SK-N-SH (cell line): ENCODE measurements around the gene CFAP20DC. TPM values are rescaled to one million over a fixed set of nuclear protein-coding genes. Genes with fewer than 3 reads are reported as not detected.

Experiments used
- CTCF ChIA-PET: fragments of 300-600, 350-600 bp; formaldehyde crosslinking; extraction: SDS; loops from one replicate; lab custom pipeline; 2021; lab: Yijun Ruan, JAX
- POLR2A ChIA-PET: fragments of 350-600 bp; sonication (Branson Sonifier 250); formaldehyde crosslinking; extraction: SDS; loops from one replicate; lab custom pipeline; 2020; ENCODE audit warnings: antibody characterized with exemption, inconsistent platforms; lab: Yijun Ruan, JAX
- DNase-seq: peaks from one replicate; pipeline ENCODE4 v3.0.0; 2012
- H2AFZ ChIP-seq: fragments of 200-600 bp; sonication (generic); 2 replicates; pipeline ENCODE4 v1.8.1; 2016; ENCODE audit warnings: antibody characterized with exemption, mild to moderate bottlenecking, low read depth
- H3F3A ChIP-seq: fragments of 200-600 bp; sonication (generic); replicated peaks from 2 replicates; pipeline ENCODE3; 2016; ENCODE audit warnings: antibody characterized with exemption, mild to moderate bottlenecking; ENCODE audit not compliant: insufficient read depth
- H3K27ac ChIP-seq, 2 experiments: fragments of 200-500 bp in 1 of 2; fragments of 200-600 bp in 1 of 2; sonication (Bioruptor generic) in 1 of 2; sonication (generic), shearing (Covaris generic) in 1 of 2; 2 replicates each; pipeline versions ENCODE4 v1.5.1 to v1.6.1; 2014 to 2016; ENCODE audit warnings: low read depth in 2 of 2, inconsistent platforms in 1 of 2, low read length in 1 of 2, mild to moderate bottlenecking in 1 of 2, mixed read lengths in 1 of 2
- H3K27me3 ChIP-seq: fragments of 200-600 bp; sonication (generic), shearing (Covaris generic); 2 replicates; pipeline ENCODE4 v1.6.1; 2016; ENCODE audit warnings: mixed run types; ENCODE audit not compliant: insufficient read depth
- H3K36me3 ChIP-seq, 2 experiments: fragments of 200-500 bp in 1 of 2; fragments of 200-600 bp in 1 of 2; sonication (Bioruptor generic) in 1 of 2; sonication (generic) in 1 of 2; replicated peaks in 1 of 2; 2 replicates each; pipeline versions ENCODE3 to v1.5.1; 2014 to 2016; ENCODE audit warnings: low read length in 1 of 2, mild to moderate bottlenecking in 1 of 2; ENCODE audit not compliant: insufficient read depth in 2 of 2, control insufficient read depth in 1 of 2
- H3K4me1 ChIP-seq, 2 experiments: fragments of 200-500 bp in 1 of 2; fragments of 200-600 bp in 1 of 2; sonication (Bioruptor generic) in 1 of 2; sonication (generic), shearing (Covaris generic) in 1 of 2; 2 replicates each; pipeline versions ENCODE4 v1.5.1 to v1.6.1; 2014 to 2016; ENCODE audit warnings: low read depth in 1 of 2, low read length in 1 of 2, mixed run types in 1 of 2; ENCODE audit not compliant: insufficient read depth in 2 of 2, control insufficient read depth in 1 of 2
- H3K4me2 ChIP-seq: fragments of 200-600 bp; sonication (generic), shearing (Covaris generic); 2 replicates; pipeline ENCODE4 v1.6.1; 2017; ENCODE audit warnings: mixed run types
- H3K4me3 ChIP-seq, 2 experiments: fragments of 200-500 bp in 1 of 2; fragments of 200-600 bp in 1 of 2; sonication (Bioruptor generic) in 1 of 2; sonication (generic), shearing (Covaris generic) in 1 of 2; 2 replicates each; pipeline versions ENCODE4 v1.5.1 to v1.8.1; 2014 to 2016; ENCODE audit warnings: low read depth in 2 of 2, inconsistent platforms in 1 of 2, low read length in 1 of 2, mild to moderate bottlenecking in 1 of 2, mixed read lengths in 1 of 2, moderate library complexity in 1 of 2
- H3K79me2 ChIP-seq: fragments of 200-600 bp; sonication (generic); 2 replicates; pipeline ENCODE4 v1.8.1; 2017; ENCODE audit warnings: mild to moderate bottlenecking; ENCODE audit not compliant: insufficient read depth
- H3K9ac ChIP-seq: fragments of 200-600 bp; sonication (generic); 2 replicates; pipeline ENCODE4 v1.6.1; 2017; ENCODE audit warnings: mixed run types
- H3K9me2 ChIP-seq: fragments of 200-600 bp; sonication (generic); 2 replicates; pipeline ENCODE4 v1.6.1; 2017; ENCODE audit warnings: mixed run types
- H3K9me3 ChIP-seq: fragments of 200-600 bp; sonication (generic); 2 replicates; pipeline ENCODE4 v1.6.1; 2017; ENCODE audit warnings: mixed run types, mild to moderate bottlenecking, moderate library complexity
- H4K20me1 ChIP-seq: fragments of 200-600 bp; sonication (generic); 2 replicates; pipeline ENCODE4 v1.6.1; 2017; ENCODE audit warnings: mild to moderate bottlenecking, mixed run types; ENCODE audit not compliant: insufficient read depth
- EP300 ChIP-seq, 2 experiments: IDR thresholded peaks; 2 replicates each; pipeline versions ENCODE4 v1.4.0 to v1.6.1; 2012; ENCODE audit warnings: borderline replicate concordance in 1 of 2, low read depth in 1 of 2, low read length in 1 of 2
- FOXM1 ChIP-seq: IDR thresholded peaks from 2 replicates; pipeline ENCODE4 v1.4.0; 2012; ENCODE audit warnings: low read depth, mild to moderate bottlenecking
- GABPA ChIP-seq: IDR thresholded peaks from 2 replicates; pipeline ENCODE4 v1.4.0; 2012; ENCODE audit warnings: low read depth, mild to moderate bottlenecking
- IRF3 ChIP-seq: fragments of 150-350 bp; IDR thresholded peaks from 2 replicates; pipeline ENCODE4 v1.6.1; 2016; ENCODE audit warnings: mild to moderate bottlenecking, low read depth, low read length
- JUND ChIP-seq: IDR thresholded peaks from 2 replicates; pipeline ENCODE4 v1.4.0; 2012
- MXI1 ChIP-seq: IDR thresholded peaks from 2 replicates; pipeline ENCODE4 v1.6.1; 2012; ENCODE audit warnings: mild to moderate bottlenecking, low read depth, low read length, improper control_type of control experiment
- REST ChIP-seq: IDR thresholded peaks from 2 replicates; pipeline ENCODE4 v1.6.1; 2012; ENCODE audit warnings: mild to moderate bottlenecking, low read depth, low read length, moderate library complexity
- RFX5 ChIP-seq: IDR thresholded peaks from 2 replicates; pipeline ENCODE4 v1.6.1; 2012; ENCODE audit warnings: mild to moderate bottlenecking, improper control_type of control experiment, low read length
- RXRA ChIP-seq: IDR thresholded peaks from 2 replicates; pipeline ENCODE4 v1.4.0; 2012; ENCODE audit warnings: low read depth, mild to moderate bottlenecking, borderline replicate concordance
- SIN3A ChIP-seq: IDR thresholded peaks from 2 replicates; pipeline ENCODE4 v1.6.1; 2012; ENCODE audit warnings: low read depth, mild to moderate bottlenecking, low read length, moderate library complexity, borderline replicate concordance
- TCF12 ChIP-seq: IDR thresholded peaks from 2 replicates; pipeline ENCODE4 v1.4.0; 2012
- TEAD4 ChIP-seq: IDR thresholded peaks from 2 replicates; pipeline ENCODE4 v1.4.0; 2012; ENCODE audit warnings: mild to moderate bottlenecking, borderline replicate concordance; ENCODE audit not compliant: insufficient read depth
- USF1 ChIP-seq: IDR thresholded peaks from 2 replicates; pipeline ENCODE4 v1.4.0; 2012; ENCODE audit warnings: low read depth, borderline replicate concordance
- WGBS: methylation state at CpG from one replicate; pipeline ENCODE4 v1.1.6; 2017; ENCODE audit warnings: low lambda C conversion rate; 5-methylcytosine and 5-hydroxymethylcytosine counted together
- polyA plus RNA-seq, 3 experiments: library from polyadenylated mRNA; depleted of rRNA; stranded (reverse); fragments of >200 nt; gene quantifications; 2 replicates each; pipeline ENCODE4 v1.2.3, GENCODE V29; 2012

Gene CFAP20DC
- polyA plus RNA-seq, 1 of the 3 experiments (the other 2 are of a cell fraction), result 1.8 TPM

GRCh38 chr3:58794750-58795149, 255.1 kb downstream of the CFAP20DC start:
- Histone ChIP-seq H3F3A (no peaks in the 10 kb centered on the region), H3K9me2 (0 out of 2 replicates have a peak, but pooled peaks cover 3% of the 10 kb centered on the region)
- POLR2A ChIA-PET, result no interaction called here

GRCh38 chr3:58793938-58794337, 255.9 kb downstream of the CFAP20DC start:
- H3K9me3 ChIP-seq, result no peaks in the 10 kb centered on the region
- H3K9ac ChIP-seq, result no peak overlapping the region
- H3K27ac ChIP-seq, result no peak overlapping the region
- no peak overlapping the region for H3K4me3 ChIP-seq
- whole genome bisulfite sequencing, result 95% methylated on average over 3 of the region's 3 CpGs
- H3K9me2 ChIP-seq, result 0 out of 2 replicates have a peak, but pooled peaks cover 3% of the 10 kb centered on the region
- no peak overlapping the region for H2AFZ ChIP-seq
- ChIA-PET CTCF (interaction anchor here (0.6 to 1.3 kb wide), 2 partner anchors 31 to 947 kb away, joined by 4 read pairs; no protein-coding TSS in a partner anchor), POLR2A (no interaction called here)
- no peak overlapping the region for H3K4me2 ChIP-seq
- TF ChIP-seq REST (no peak), JUND (no peak), SIN3A (no peak), IRF3 (no peak), RFX5 (no peak)
- peaks cover 0 to 3% of the 10 kb centered on the region in 2 experiments; a peak in 2 of 4 replicates for H3K4me1 ChIP-seq
- no peaks in the 10 kb centered on the region for H3K79me2 ChIP-seq
- DNase-seq, result no peak
- no peaks in the 10 kb centered on the region for H3K27me3 ChIP-seq
- H4K20me1 ChIP-seq, result no peaks in the 10 kb centered on the region
- no peaks in the 10 kb centered on the region for H3K36me3 ChIP-seq
- no peaks in the 10 kb centered on the region for H3F3A ChIP-seq

More at GRCh38 chr3:58794750-58795149, 255.1 kb downstream of the CFAP20DC start:
- Histone ChIP-seq H3K27me3 (no peaks in the 10 kb centered on the region), H3K79me2 (no peaks in the 10 kb centered on the region), H3K9me3 (no peaks in the 10 kb centered on the region), H3K27ac (no peak overlapping the region), H3K4me2 (no peak overlapping the region), H3K4me3 (no peak overlapping the region), H4K20me1 (no peaks in the 10 kb centered on the region), H3K36me3 (no peaks in the 10 kb centered on the region), H2AFZ (no peak overlapping the region), H3K9ac (no peak overlapping the region), H3K4me1 (peaks cover 0 to 3% of the 10 kb centered on the region in 2 experiments; a peak in 2 of 4 replicates)
- DNase-seq, result no peak
- 86% methylated on average over 4 of the region's 4 CpGs for whole genome bisulfite sequencing
- CTCF ChIA-PET, result interaction anchor here (0.9 to 1.3 kb wide), 2 partner anchors 12 to 30 kb away, joined by 4 read pairs; no protein-coding TSS in a partner anchor
- TF ChIP-seq USF1 (no peak), RXRA (no peak), FOXM1 (no peak), GABPA (no peak), TCF12 (no peak), RFX5 (no peak), MXI1 (no peak), TEAD4 (no peak), EP300 (IDR thresholded peaks at IDR 0.05; ENCODE audit: borderline replicate concordance in 1 of 2, low read depth in 1 of 2, low read length in 1 of 2) (no peak)
